Activated T-cell treated with anti-CD3 and anti-CD28 coated beads for 4 hours (primary cell): ENCODE data around the gene NMT1.

Source experiments
- DNase-seq: peaks from one replicate; pipeline ENCODE4 v3.0.0-alpha.2; 2020

The NMT1 gene

GRCh38 chr17:45060797-45061605, at the start of gene NMT1:
Gene NMT1, plus strand, starts transcription at chr17:45061317. Its CDS starts 13 bp downstream, at chr17:45061330.
- DNase-seq, result peak; percentile 93

- DNase-seq, result no peak
Measured at GRCh38 chr17:45011767-45012166, 49.4 kb upstream of the NMT1 start.

- DNase-seq, result no peak
Measured at GRCh38 chr17:45013021-45013997, 47.8 kb upstream of the NMT1 start.

- no peak for DNase-seq
Measured at GRCh38 chr17:45016237-45016636, 44.9 kb upstream of the NMT1 start.

- no peak for DNase-seq
Measured at GRCh38 chr17:45016823-45017222, 44.3 kb upstream of the NMT1 start.

GRCh38 chr17:45018514-45018847, 42.6 kb upstream of the NMT1 start:
- no peak for DNase-seq

GRCh38 chr17:45018848-45019711, 42.0 kb upstream of the NMT1 start:
- peak; percentile 7 for DNase-seq

- no peak for DNase-seq
Measured at GRCh38 chr17:45020354-45021138, 40.6 kb upstream of the NMT1 start.

GRCh38 chr17:45021607-45022287, 39.4 kb upstream of the NMT1 start:
- DNase-seq, result peak; percentile 50

- DNase-seq, result no peak
Measured at GRCh38 chr17:45022288-45022648, 38.8 kb upstream of the NMT1 start.

- DNase-seq, result no peak
Measured at GRCh38 chr17:45022655-45023339, 38.3 kb upstream of the NMT1 start.

- no peak for DNase-seq
Measured at GRCh38 chr17:45029096-45029495, 32.0 kb upstream of the NMT1 start.

- DNase-seq, result no peak
Measured at GRCh38 chr17:45029758-45030423, 31.2 kb upstream of the NMT1 start.

- no peak for DNase-seq
Measured at GRCh38 chr17:45030733-45031132, 30.4 kb upstream of the NMT1 start.

GRCh38 chr17:45031231-45032173, 29.6 kb upstream of the NMT1 start:
- DNase-seq, result no peak

GRCh38 chr17:45032174-45032541, 29.0 kb upstream of the NMT1 start:
- DNase-seq, result no peak

GRCh38 chr17:45034599-45034998, 26.5 kb upstream of the NMT1 start:
- no peak for DNase-seq

GRCh38 chr17:45035848-45036247, 25.3 kb upstream of the NMT1 start:
- DNase-seq, result no peak

GRCh38 chr17:45036691-45037090, 24.4 kb upstream of the NMT1 start:
- DNase-seq, result no peak
